SH-SY5Y (cell line): ENCODE data around the gene SLC22A15.

Source experiments
- GATA2 ChIP-seq: IDR thresholded peaks from 2 replicates; pipeline ENCODE4 v1.6.1; 2011; ENCODE audit warnings: mild to moderate bottlenecking, low read depth, low read length
- GATA3 ChIP-seq: IDR thresholded peaks from 2 replicates; pipeline ENCODE4 v1.6.1; 2011; ENCODE audit warnings: low read depth, mild to moderate bottlenecking, low read length, moderate library complexity

- TF ChIP-seq GATA2 (no peak), GATA3 (no peak)
These were observed 21.6 kb upstream of the SLC22A15 start for GRCh38 chr1:115954684-115955083.
